GM18526 (cell line): ENCODE measurements around the gene TMEM184C.

Source experiments
- POLR2A ChIP-seq: IDR thresholded peaks from 3 replicates; pipeline ENCODE4 v1.6.1; 2011; ENCODE audit not compliant: insufficient read length; ENCODE audit errors: extremely low read depth

TMEM184C gene

DNA sequence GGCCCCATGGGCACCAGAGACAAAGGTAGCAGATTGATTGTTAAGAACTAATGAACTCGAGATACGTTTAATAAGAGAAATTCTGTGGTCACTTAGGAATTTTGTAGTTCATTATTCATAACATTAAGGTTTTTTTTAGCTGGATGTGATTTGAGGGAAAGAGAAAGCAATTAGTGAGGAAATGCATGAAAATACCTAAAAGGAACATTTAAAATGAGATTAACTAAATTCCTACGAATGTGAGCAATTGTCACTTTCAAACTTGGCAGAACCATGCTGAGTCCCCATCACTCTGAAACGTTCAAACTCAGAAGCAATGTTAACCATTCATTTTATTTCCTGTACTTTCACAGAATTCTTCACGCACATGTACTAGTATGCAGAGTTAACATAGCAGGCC lies 60.9 kb downstream of the TMEM184C start:
- no peak for TF ChIP-seq POLR2A

DNA sequence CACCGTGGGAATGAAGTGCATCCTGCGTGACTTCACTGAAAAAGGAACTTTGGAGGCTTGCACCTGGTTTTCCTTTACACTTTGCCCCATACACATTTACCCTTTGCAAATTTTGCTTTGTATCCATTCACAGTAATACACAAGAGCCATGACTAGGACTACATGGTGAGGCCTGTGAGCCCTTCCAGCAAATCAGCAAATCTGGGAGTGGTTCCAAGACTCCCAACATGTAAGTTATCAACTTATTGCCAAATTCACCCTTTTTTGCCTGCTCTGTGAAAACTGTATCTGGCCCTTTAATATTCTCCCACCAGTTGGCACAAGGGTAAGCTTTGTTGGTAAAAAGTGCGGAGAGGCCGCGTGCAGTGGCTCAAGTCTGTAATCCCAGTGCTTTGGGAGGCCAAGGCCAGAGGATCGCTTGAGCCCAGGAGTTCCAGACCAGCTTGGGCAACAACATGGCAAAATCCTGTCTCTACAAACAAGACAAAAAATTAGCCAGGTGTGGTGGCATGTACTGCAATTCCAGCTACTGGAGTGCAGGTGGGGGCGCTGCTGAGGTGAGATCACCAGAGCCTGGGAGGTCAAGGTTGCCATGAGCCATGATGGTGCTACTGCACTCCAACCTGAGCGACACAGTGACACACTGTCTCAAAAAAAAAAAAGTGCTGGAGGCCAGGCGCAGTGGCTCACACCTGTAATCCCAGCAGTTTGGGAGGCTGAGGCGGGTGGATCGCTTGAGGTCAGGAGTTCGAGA lies 61.8 kb downstream of the TMEM184C start:
- no peak for TF ChIP-seq POLR2A

GRCh38 chr4:147682755-147683154 lies 65.6 kb downstream of the TMEM184C start:
- no peak for TF ChIP-seq POLR2A

DNA sequence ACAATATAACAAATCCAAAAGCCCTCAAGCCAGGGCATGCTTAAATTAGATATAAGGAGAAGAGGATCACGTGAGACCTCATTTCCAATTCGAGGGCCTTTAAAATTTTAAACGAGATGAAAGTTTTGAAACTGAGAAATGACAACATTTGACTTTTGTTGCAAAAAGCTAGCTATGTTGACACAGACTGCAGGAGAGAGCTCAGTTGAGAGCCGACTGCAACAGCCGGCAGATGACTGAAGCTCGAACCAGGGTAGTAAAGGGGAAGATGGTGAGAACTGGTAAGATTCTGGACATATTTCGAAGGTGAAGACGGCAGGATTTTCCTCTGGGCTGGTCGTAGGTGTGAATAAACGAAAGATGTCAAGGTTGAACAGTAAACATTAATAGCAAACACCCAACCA lies 66.0 kb downstream of the TMEM184C start:
- no peak for TF ChIP-seq POLR2A

GRCh38 chr4:147683717-147684700 lies 66.8 kb downstream of the TMEM184C start, which contains the start of gene PRMT9:
Gene PRMT9 (minus strand): TSS chr4:147684163. CDS start chr4:147683987, 176 bp downstream.
- peak; percentile 98 for TF ChIP-seq POLR2A

GRCh38 chr4:147689067-147689466 lies 71.9 kb downstream of the TMEM184C start:
- TF ChIP-seq POLR2A, result no peak

GRCh38 chr4:147691820-147692219 lies 74.6 kb downstream of the TMEM184C start:
- TF ChIP-seq POLR2A, result no peak

DNA sequence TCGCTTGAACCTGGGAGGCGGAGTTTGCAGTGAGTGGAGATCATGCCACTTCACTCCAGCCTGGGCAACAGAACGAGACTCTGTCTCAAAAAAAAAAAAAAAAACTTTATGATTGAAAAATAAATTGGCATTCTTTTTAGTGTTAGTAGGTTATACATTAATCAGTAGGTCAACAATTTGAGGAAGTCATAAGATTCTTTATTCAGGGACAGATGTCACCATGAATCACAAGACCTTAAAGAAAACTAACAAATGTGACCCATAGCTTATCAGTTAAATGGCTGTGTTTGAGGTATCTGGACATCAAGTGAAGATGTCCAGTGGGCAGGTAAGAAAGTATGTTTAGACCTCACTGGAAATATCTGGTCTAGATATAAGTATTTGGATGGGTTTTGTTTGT lies 76.0 kb downstream of the TMEM184C start:
- no peak for TF ChIP-seq POLR2A

GRCh38 chr4:147696866-147697265 lies 79.7 kb downstream of the TMEM184C start:
- TF ChIP-seq POLR2A, result no peak

DNA sequence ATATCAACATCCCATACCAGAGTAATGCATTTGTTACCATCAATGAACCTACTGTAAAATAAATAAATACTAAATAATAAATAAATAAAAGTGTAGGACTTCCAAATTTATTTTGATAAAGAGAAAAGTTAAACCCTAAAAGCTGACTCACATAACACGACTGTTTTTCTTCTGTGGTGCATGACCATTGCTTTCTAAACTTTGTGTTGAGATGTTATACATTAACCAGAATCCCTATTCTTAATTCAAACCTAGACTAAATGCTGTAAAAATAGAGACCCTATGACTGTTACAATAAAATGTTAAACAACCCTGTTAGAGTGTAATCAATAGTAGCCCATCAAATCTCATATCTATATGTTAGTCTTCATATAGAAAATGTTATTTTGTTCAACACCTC lies 87.6 kb downstream of the TMEM184C start:
- no peak for TF ChIP-seq POLR2A

- TF ChIP-seq POLR2A, result no peak
These were observed 90.9 kb downstream of the TMEM184C start for GRCh38 chr4:147707892-147708672.

DNA sequence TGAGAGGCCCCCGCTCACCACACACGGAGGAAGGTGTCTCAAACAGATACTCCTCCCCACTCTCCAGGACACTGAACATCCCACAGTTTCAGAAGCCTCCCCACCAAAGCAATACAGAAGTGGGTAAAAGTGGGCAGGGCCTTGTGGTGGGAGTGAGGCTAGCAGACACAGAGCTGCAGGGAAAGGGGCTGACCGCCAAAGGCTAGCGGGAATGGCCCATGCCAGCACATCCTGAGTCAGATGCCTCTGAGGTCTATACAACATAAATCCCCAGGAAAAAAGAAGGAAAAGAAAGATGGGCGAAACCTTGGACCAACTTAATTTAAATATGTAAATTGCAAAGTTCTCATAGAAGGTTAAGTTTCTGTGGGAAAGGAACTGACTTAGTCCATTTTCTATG lies 92.8 kb downstream of the TMEM184C start:
- no peak for TF ChIP-seq POLR2A

GRCh38 chr4:147714575-147715401 lies 97.6 kb downstream of the TMEM184C start:
- no peak for TF ChIP-seq POLR2A

GRCh38 chr4:147717878-147718277 lies 100.7 kb downstream of the TMEM184C start:
- no peak for TF ChIP-seq POLR2A
